Peyer's patch (tissue), 4 donors: Measurements from ENCODE around the gene COMMD6.

Experiments used
- POLR2A ChIP-seq, 2 donors: fragments of 450-650 bp; IDR thresholded peaks; one replicate each; pipeline ENCODE4 v1.5.1; 2017; ENCODE audit warnings: antibody characterized with exemption in 2 of 2, mild to moderate bottlenecking in 2 of 2, moderate library complexity in 2 of 2
- TF ChIP-seq, protein P1 (sequence below), 6 experiments: fragments of 450-650 bp in 4 of 6; fragments of 200-600 bp in 2 of 6; sonication (generic) in 1 of 6; IDR thresholded peaks; one replicate each; pipeline ENCODE4 v1.5.1; 2017 to 2019; ENCODE audit warnings: antibody characterized with exemption in 6 of 6, mild to moderate bottlenecking in 3 of 6, moderate library complexity in 1 of 6

DNA sequence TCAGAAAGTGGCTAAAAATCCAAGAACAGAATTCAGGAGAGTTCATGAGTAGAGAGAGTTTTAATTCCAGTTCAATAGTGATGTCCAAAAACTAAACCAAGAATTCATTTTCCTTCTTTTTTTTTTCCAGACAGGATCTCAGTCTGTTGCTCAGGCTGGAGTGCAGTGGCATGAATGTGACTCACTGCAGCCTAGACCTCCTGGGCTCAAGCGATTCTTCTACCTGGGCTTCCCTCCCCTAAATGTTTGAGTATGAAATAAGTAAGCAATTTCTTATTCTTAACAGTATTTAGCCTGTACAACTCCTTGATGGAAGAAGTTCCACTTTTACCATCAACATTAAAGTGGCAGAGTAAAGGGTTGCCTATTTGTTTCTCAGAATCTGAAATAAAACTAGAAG lies 3.8 kb downstream of the COMMD6 start:
- TF ChIP-seq, protein P1, sequence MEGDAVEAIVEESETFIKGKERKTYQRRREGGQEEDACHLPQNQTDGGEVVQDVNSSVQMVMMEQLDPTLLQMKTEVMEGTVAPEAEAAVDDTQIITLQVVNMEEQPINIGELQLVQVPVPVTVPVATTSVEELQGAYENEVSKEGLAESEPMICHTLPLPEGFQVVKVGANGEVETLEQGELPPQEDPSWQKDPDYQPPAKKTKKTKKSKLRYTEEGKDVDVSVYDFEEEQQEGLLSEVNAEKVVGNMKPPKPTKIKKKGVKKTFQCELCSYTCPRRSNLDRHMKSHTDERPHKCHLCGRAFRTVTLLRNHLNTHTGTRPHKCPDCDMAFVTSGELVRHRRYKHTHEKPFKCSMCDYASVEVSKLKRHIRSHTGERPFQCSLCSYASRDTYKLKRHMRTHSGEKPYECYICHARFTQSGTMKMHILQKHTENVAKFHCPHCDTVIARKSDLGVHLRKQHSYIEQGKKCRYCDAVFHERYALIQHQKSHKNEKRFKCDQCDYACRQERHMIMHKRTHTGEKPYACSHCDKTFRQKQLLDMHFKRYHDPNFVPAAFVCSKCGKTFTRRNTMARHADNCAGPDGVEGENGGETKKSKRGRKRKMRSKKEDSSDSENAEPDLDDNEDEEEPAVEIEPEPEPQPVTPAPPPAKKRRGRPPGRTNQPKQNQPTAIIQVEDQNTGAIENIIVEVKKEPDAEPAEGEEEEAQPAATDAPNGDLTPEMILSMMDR (IDR thresholded peaks at IDR 0.05) = no peak
- no peak for TF ChIP-seq POLR2A (IDR thresholded peaks at IDR 0.05)
